Hepatocyte (in vitro differentiated cells): Measurements from ENCODE around the gene GDPD5. TPM values are rescaled to one million over a fixed set of nuclear protein-coding genes. Genes with fewer than 3 reads are reported as not detected.

ENCODE experiments used
- DNase-seq: peaks from one replicate; pipeline ENCODE4 v3.0.0-alpha.2; 2016; ENCODE audit warnings: low spot score
- H2AFZ ChIP-seq: fragments of 200-600 bp; sonication (generic); 2 replicates; pipeline ENCODE4 v1.6.0; 2016; ENCODE audit warnings: antibody characterized with exemption, mild to moderate bottlenecking
- H3K27ac ChIP-seq: fragments of 200-600 bp; sonication (generic); 2 replicates; pipeline ENCODE4 v1.5.1; 2016; ENCODE audit warnings: mild to moderate bottlenecking
- H3K27me3 ChIP-seq: fragments of 200-600 bp; sonication (generic); 2 replicates; pipeline ENCODE4 v1.6.1; 2016
- H3K36me3 ChIP-seq: fragments of 200-600 bp; sonication (generic); replicated peaks from 2 replicates; pipeline ENCODE4 v1.5.1; 2016; ENCODE audit warnings: low read depth; ENCODE audit not compliant: insufficient read depth
- H3K4me1 ChIP-seq: fragments of 200-600 bp; sonication (generic); 2 replicates; pipeline ENCODE4 v1.5.1; 2016; ENCODE audit warnings: mild to moderate bottlenecking, moderate library complexity; ENCODE audit not compliant: insufficient read depth
- H3K4me2 ChIP-seq: fragments of 200-600 bp; sonication (generic); 2 replicates; pipeline ENCODE4 v1.6.0; 2016
- H3K4me3 ChIP-seq: fragments of 200-600 bp; sonication (generic); 2 replicates; pipeline ENCODE4 v1.5.1; 2016; ENCODE audit warnings: mild to moderate bottlenecking
- H3K79me2 ChIP-seq: fragments of 200-600 bp; sonication (generic); 2 replicates; pipeline ENCODE4 v1.6.0; 2017; ENCODE audit warnings: mild to moderate bottlenecking
- H3K9me2 ChIP-seq: fragments of 200-600 bp; sonication (generic); replicated peaks from 2 replicates; pipeline ENCODE4 v1.6.0; 2017; ENCODE audit warnings: mild to moderate bottlenecking; ENCODE audit not compliant: insufficient read depth
- H3K9me3 ChIP-seq: fragments of 200-600 bp; sonication (generic); 2 replicates; pipeline ENCODE4 v1.5.1; 2016; ENCODE audit warnings: low read depth, mild to moderate bottlenecking
- H4K20me1 ChIP-seq: fragments of 200-600 bp; sonication (generic); 2 replicates; pipeline ENCODE4 v1.6.0; 2016; ENCODE audit warnings: mild to moderate bottlenecking; ENCODE audit not compliant: insufficient read depth, poor library complexity, severe bottlenecking
- CTCF ChIP-seq: fragments of 200-600 bp; sonication (generic); IDR thresholded peaks from 2 replicates; pipeline ENCODE4 v1.5.1; 2016; ENCODE audit warnings: antibody characterized with exemption, mild to moderate bottlenecking; ENCODE audit not compliant: poor library complexity
- EZH2 ChIP-seq: fragments of 200-600 bp; sonication (generic); IDR thresholded peaks from 2 replicates; pipeline ENCODE4 v1.6.1; 2016; ENCODE audit warnings: antibody characterized with exemption, mild to moderate bottlenecking, borderline replicate concordance
- EZH2phosphoT487 ChIP-seq: fragments of 200-600 bp; sonication (generic); IDR thresholded peaks from one replicate; pipeline ENCODE4 v1.6.1; 2018; ENCODE audit warnings: antibody characterized with exemption, mild to moderate bottlenecking, low read depth, moderate library complexity; ENCODE audit not compliant: unreplicated experiment, severe bottlenecking
- WGBS: methylation state at CpG from one replicate; pipeline ENCODE4 v1.1.6; 2016; ENCODE audit warnings: low lambda C conversion rate; ENCODE audit errors: missing lambda C conversion rate; 5-methylcytosine and 5-hydroxymethylcytosine counted together
- polyA plus RNA-seq: library from polyadenylated mRNA; unstranded; fragments of >200 nt; fragmentation: Nextera tagmentation; extraction: Ambion mirVana; gene quantifications from 2 replicates; pipeline ENCODE4 v1.2.1, GENCODE V29; 2016
- total RNA-seq: library from RNA; depleted of rRNA; stranded (reverse); fragments of >200 nt; gene quantifications from 2 replicates; pipeline ENCODE4 v1.2.3, GENCODE V29; 2014

GDPD5 gene
- total and polyA plus RNA-seq, 2 experiments from 2014 or later = 5.2 to 8.9 TPM

- Histone ChIP-seq H3K27me3 (no peaks in the 10 kb centered on the region), H4K20me1 (no peaks in the 10 kb centered on the region), H2AFZ (no peak overlapping the region), H3K79me2 (no peaks in the 10 kb centered on the region), H3K4me3 (no peak overlapping the region), H3K9me2 (no peaks in the 10 kb centered on the region), H3K36me3 (no peaks in the 10 kb centered on the region), H3K4me2 (no peak overlapping the region), H3K9me3 (no peaks in the 10 kb centered on the region), H3K27ac (no peak overlapping the region), H3K4me1 (no peaks in the 10 kb centered on the region)
- DNase-seq = no peak
- no peak for TF ChIP-seq EZH2
- no peak for TF ChIP-seq CTCF
- no peak for TF ChIP-seq EZH2phosphoT487
- WGBS = 99% methylated on average over 6 of the region's 6 CpGs
Measured at GRCh38 chr11:75506827-75507226, 18.9 kb downstream of the GDPD5 start.

GRCh38 chr11:75505916-75506692 is 19.6 kb downstream of the GDPD5 start:
- H3K27me3 ChIP-seq = no peaks in the 10 kb centered on the region
- H3K79me2 ChIP-seq = no peaks in the 10 kb centered on the region
- no peaks in the 10 kb centered on the region for H3K36me3 ChIP-seq
- no peak for DNase-seq
- H3K9me2 ChIP-seq = no peaks in the 10 kb centered on the region
- no peaks in the 10 kb centered on the region for H4K20me1 ChIP-seq
- H3K27ac ChIP-seq = no peak overlapping the region
- H3K4me2 ChIP-seq = no peak overlapping the region
- H3K4me1 ChIP-seq = no peaks in the 10 kb centered on the region
- no peak overlapping the region for H3K4me3 ChIP-seq
- H3K9me3 ChIP-seq = no peaks in the 10 kb centered on the region
- WGBS = 79% methylated on average over 11 of the region's 11 CpGs
- no peak overlapping the region for H2AFZ ChIP-seq
- TF ChIP-seq EZH2phosphoT487 = no peak
- TF ChIP-seq EZH2 = no peak
- TF ChIP-seq CTCF = no peak

GRCh38 chr11:75504501-75504900 is 21.2 kb downstream of the GDPD5 start:
- H3K4me3 ChIP-seq = no peak overlapping the region
- TF ChIP-seq CTCF (no peak), EZH2 (no peak), EZH2phosphoT487 (no peak)
- H3K79me2 ChIP-seq = no peaks in the 10 kb centered on the region
- no peak for DNase-seq
- no peaks in the 10 kb centered on the region for H4K20me1 ChIP-seq
- H3K9me2 ChIP-seq = no peaks in the 10 kb centered on the region
- H3K27me3 ChIP-seq = no peaks in the 10 kb centered on the region
- H3K4me1 ChIP-seq = peaks cover 3% of the 10 kb centered on the region
- H3K27ac ChIP-seq = no peak overlapping the region
- WGBS = 93% methylated on average over 5 of the region's 5 CpGs
- H3K36me3 ChIP-seq = no peaks in the 10 kb centered on the region
- H2AFZ ChIP-seq = no peak overlapping the region
- H3K9me3 ChIP-seq = no peaks in the 10 kb centered on the region
- no peak overlapping the region for H3K4me2 ChIP-seq
